ENCODE measurements around the gene DNAH10. TPM values are rescaled to one million over a fixed set of nuclear protein-coding genes. Genes with fewer than 3 reads are reported as not detected.

Gene DNAH10
- total RNA-seq, 1 donor from 2014 or later: 0.04 TPM

DNA sequence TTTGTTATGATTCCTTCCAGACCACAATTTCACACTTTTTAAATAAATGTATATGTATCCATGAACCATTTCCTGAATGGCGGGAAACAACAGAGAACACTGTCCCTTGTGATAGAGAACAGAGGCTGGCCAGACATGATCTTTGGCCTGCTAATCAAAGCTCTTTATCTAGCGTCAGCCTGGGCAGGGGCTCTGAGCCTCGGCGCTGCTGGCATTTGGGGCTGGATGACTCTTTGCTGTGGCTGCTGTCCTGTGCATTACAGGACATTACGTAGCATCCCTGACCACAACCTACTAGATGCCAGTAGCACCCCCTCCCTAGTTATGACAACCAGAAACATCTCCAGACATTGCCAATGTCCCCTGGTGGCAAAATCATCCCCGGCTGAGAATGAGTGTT, 77.7 kb downstream of the DNAH10 start:
- H3K27me3 ChIP-seq (ENCODE audit: control insufficient read depth, insufficient read depth, low read length): no peaks in the 10 kb centered on the region
- TF ChIP-seq, protein P1, sequence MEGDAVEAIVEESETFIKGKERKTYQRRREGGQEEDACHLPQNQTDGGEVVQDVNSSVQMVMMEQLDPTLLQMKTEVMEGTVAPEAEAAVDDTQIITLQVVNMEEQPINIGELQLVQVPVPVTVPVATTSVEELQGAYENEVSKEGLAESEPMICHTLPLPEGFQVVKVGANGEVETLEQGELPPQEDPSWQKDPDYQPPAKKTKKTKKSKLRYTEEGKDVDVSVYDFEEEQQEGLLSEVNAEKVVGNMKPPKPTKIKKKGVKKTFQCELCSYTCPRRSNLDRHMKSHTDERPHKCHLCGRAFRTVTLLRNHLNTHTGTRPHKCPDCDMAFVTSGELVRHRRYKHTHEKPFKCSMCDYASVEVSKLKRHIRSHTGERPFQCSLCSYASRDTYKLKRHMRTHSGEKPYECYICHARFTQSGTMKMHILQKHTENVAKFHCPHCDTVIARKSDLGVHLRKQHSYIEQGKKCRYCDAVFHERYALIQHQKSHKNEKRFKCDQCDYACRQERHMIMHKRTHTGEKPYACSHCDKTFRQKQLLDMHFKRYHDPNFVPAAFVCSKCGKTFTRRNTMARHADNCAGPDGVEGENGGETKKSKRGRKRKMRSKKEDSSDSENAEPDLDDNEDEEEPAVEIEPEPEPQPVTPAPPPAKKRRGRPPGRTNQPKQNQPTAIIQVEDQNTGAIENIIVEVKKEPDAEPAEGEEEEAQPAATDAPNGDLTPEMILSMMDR (IDR thresholded peaks at IDR 0.05; ENCODE audit: insufficient read depth, low read length, poor library complexity, severe bottlenecking): no peak
- H3K4me3 ChIP-seq (ENCODE audit: low read depth, low read length): no peak overlapping the region
- no peaks in the 10 kb centered on the region for H3K36me3 ChIP-seq (ENCODE audit: control insufficient read depth, insufficient read depth, low read length)
- DNase-seq (ENCODE audit: low read depth): no peak

- no peaks in the 10 kb centered on the region for H3K27me3 ChIP-seq (ENCODE audit: control insufficient read depth, insufficient read depth, low read length)
- H3K36me3 ChIP-seq (ENCODE audit: control insufficient read depth, insufficient read depth, low read length): no peaks in the 10 kb centered on the region
- H3K4me3 ChIP-seq (ENCODE audit: low read depth, low read length): no peak overlapping the region
- no peak for DNase-seq (ENCODE audit: low read depth)
- TF ChIP-seq, protein P1 (IDR thresholded peaks at IDR 0.05; ENCODE audit: insufficient read depth, low read length, poor library complexity, severe bottlenecking): no peak
These were observed 78.8 kb downstream of the DNAH10 start for GRCh38 chr12:123840765-123841425.

DNA sequence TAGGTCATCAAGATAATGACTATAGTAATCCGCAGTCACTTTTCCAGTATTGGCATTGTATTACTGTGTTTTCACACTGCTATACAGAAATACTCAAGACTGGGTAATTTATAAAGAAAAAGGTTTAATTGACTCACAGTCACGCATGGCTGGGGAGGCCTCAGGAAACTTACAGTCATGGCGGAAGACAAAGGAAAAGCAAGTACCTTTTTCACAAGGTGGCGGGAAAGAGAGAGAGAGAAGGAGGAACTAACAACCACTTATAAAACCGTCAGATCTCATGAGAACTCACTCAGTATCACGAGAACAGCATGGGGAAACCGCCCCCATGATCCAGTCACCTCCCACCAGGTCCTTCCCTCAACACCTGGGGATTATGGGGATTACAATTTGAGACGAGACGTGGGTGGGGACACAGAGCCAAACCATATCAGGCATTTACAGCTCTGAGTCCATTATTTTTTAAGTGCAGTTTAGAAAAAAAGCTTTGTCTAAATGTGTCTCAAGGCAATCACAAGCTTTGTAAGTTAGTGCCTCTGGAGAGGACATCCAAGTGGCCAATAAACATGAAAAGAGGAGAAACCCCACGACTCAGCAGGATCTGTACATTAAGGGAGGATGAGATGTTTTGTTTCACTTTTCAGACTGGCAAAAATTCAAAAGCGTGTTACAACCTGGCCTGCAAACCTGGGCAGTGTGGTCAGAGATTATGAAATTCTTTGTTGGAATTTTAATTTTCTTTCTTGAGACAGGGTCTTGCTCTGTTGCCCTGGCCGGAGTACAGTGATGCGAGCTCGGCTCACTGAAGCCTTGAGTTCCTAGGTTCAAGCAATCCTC, 82.0 kb downstream of the DNAH10 start:
- Histone ChIP-seq H3K27me3 (ENCODE audit: control insufficient read depth, insufficient read depth, low read length) (no peaks in the 10 kb centered on the region), H3K36me3 (ENCODE audit: control insufficient read depth, insufficient read depth, low read length) (no peaks in the 10 kb centered on the region), H3K4me3 (ENCODE audit: low read depth, low read length) (no peak overlapping the region)
- TF ChIP-seq, protein P1 (IDR thresholded peaks at IDR 0.05; ENCODE audit: insufficient read depth, low read length, poor library complexity, severe bottlenecking): no peak
- no peak for DNase-seq (ENCODE audit: low read depth)

DNA sequence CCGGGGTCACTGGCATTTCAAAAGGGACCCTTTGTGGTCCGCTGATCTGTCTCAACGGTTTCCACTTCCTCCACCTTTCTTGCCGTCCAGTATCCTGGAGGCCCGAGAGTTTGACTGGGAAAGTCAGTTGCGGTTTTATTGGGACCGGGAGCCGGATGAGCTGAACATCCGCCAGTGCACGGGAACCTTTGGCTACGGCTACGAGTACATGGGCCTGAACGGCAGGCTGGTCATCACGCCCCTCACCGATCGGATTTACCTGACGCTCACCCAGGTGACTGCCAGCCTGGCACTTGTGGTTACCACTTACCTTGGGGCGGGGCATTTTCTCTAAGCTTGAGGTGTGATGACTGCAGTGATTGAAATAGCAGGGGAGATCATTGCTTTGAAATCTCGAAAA, 83.8 kb downstream of the DNAH10 start:
- no peak for DNase-seq (ENCODE audit: low read depth)
- Histone ChIP-seq H3K4me3 (ENCODE audit: low read depth, low read length) (no peak overlapping the region), H3K36me3 (ENCODE audit: control insufficient read depth, insufficient read depth, low read length) (no peaks in the 10 kb centered on the region), H3K27me3 (ENCODE audit: control insufficient read depth, insufficient read depth, low read length) (no peaks in the 10 kb centered on the region)
- TF ChIP-seq, protein P1 (IDR thresholded peaks at IDR 0.05; ENCODE audit: insufficient read depth, low read length, poor library complexity, severe bottlenecking): no peak

DNA sequence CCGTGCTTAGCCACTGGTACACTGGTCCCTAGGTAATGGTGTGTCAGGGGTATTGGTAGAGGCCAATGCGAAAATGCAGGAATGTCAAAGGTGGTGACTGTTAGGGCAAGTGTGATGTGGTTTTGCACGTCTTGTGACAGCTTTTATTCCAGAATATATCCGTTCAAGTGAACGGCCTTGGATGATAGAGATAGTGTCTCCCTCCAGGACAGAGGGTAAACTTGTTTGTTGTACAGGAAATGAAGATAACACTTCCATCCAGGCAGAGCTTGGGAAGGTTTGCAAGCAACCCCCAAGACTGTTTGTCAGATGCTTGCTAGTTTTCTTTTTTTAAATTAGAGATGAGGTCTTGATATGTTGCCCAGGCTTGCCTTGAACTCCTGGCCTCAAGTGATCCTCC, 84.2 kb downstream of the DNAH10 start:
- TF ChIP-seq, protein P1 (IDR thresholded peaks at IDR 0.05; ENCODE audit: insufficient read depth, low read length, poor library complexity, severe bottlenecking): no peak
- no peak for DNase-seq (ENCODE audit: low read depth)
- H3K27me3 ChIP-seq (ENCODE audit: control insufficient read depth, insufficient read depth, low read length): no peaks in the 10 kb centered on the region
- no peak overlapping the region for H3K4me3 ChIP-seq (ENCODE audit: low read depth, low read length)
- no peaks in the 10 kb centered on the region for H3K36me3 ChIP-seq (ENCODE audit: control insufficient read depth, insufficient read depth, low read length)

All from kidney epithelial cell (primary cell).